Suprapubic skin (tissue), 4 donors: ENCODE measurements around the gene XRRA1. TPM values are rescaled to one million over a fixed set of nuclear protein-coding genes. Genes with fewer than 3 reads are reported as not detected.

Experiments
- DNase-seq, 2 donors: peaks; one replicate each; pipeline ENCODE4 v3.0.0-alpha.2; 2019; ENCODE audit warnings: low spot score in 2 of 2
- H3K27ac ChIP-seq: fragments of 200-600 bp; sonication (generic); one replicate; pipeline ENCODE4 v1.5.1; 2019
- H3K27me3 ChIP-seq: fragments of 200-600 bp; sonication (generic); one replicate; pipeline ENCODE4 v1.5.1; 2019
- H3K36me3 ChIP-seq: fragments of 200-600 bp; sonication (generic); one replicate; pipeline ENCODE4 v1.5.1; 2019
- H3K4me1 ChIP-seq: fragments of 200-600 bp; sonication (generic); one replicate; pipeline ENCODE4 v1.5.1; 2019
- H3K4me3 ChIP-seq: fragments of 200-600 bp; sonication (generic); one replicate; pipeline ENCODE4 v1.5.1; 2019; ENCODE audit warnings: mild to moderate bottlenecking
- H3K9me3 ChIP-seq: fragments of 200-600 bp; sonication (generic); one replicate; pipeline ENCODE4 v1.5.1; 2019
- CTCF ChIP-seq, 2 donors: fragments of 200-600 bp in 1 of 2; fragments of 450-650 bp in 1 of 2; sonication (generic) in 1 of 2; IDR thresholded peaks; one replicate each; pipeline ENCODE4 v1.5.1; 2016 to 2019; ENCODE audit warnings: antibody characterized with exemption in 2 of 2, mild to moderate bottlenecking in 1 of 2, moderate library complexity in 1 of 2
- EP300 ChIP-seq: sonication (generic); formaldehyde crosslinking; IDR thresholded peaks from one replicate; pipeline ENCODE4 v1.6.1; 2017; ENCODE audit warnings: antibody characterized with exemption
- POLR2A ChIP-seq, 2 donors: fragments of 450-650 bp; IDR thresholded peaks; one replicate each; pipeline ENCODE4 v1.6.1; 2017; ENCODE audit warnings: antibody characterized with exemption in 2 of 2, mild to moderate bottlenecking in 2 of 2, moderate library complexity in 2 of 2
- POLR2AphosphoS5 ChIP-seq, 3 donors: sonication (generic); formaldehyde crosslinking; IDR thresholded peaks; one replicate each; pipeline ENCODE4 v1.6.1; 2017; ENCODE audit warnings: antibody characterized with exemption in 3 of 3
- WGBS: methylation state at CpG from one replicate; pipeline ENCODE4 v1.1.5; 2018; 5-methylcytosine and 5-hydroxymethylcytosine counted together
- total RNA-seq, 4 donors: library from RNA; depleted of rRNA; stranded (reverse); fragments of >200 nt; gene quantifications; one replicate each; pipeline ENCODE4 v1.1.0, GENCODE V29; 2016

The XRRA1 gene
- total RNA-seq, 4 donors from 2014 or later, result 10.5 to 17.4 (median 13.7) TPM

DNA sequence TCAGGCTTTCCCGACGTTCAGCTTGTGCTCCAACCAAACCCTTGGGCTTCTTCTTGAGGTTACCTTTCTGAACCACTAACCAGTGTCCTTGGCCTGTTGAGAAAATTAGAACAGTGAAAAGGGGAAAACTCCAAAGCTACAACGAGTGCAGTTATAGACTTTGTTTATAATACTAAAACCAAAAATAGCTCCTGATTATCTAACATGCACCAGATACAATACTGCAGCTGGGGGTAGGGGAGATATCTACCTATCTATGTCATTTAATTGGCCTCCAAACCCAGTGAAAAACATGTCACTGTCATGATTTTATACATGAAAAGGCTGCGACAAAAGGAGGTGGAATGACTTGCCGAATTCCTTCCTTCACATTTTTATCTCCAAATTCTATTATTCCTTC, 11.9 kb downstream of the XRRA1 start:
- 89% methylated on average over 5 of the region's 5 CpGs for WGBS
- Histone ChIP-seq H3K9me3 (no peaks in the 10 kb centered on the region), H3K36me3 (peaks cover 67% of the 10 kb centered on the region), H3K4me3 (no peak overlapping the region), H3K4me1 (no peaks in the 10 kb centered on the region), H3K27ac (no peak overlapping the region), H3K27me3 (no peaks in the 10 kb centered on the region)
- TF ChIP-seq EP300 (no peak), POLR2AphosphoS5 (IDR thresholded peaks at IDR 0.05) (no peak)
- no peak for DNase-seq

DNA sequence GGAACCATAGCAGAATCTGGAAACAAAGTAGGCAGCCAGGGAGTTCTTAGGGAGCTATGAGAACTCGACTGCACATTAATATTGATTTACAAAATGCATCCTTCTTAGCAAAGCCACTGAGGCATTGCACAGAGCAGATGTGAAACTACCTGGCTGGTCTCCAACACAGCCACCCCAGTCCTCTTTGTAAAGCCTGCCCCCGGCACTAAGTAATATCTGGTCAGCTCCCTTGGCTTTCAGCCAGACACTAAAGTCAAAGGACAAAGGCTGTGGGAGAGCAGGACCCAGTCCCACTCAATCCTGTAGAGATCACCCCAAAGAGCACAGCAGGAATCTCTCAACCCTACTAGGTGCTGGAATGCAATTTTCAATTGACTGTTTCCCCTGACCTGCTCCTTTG, 12.8 kb downstream of the XRRA1 start:
- 71% methylated on average over 2 of the region's 2 CpGs for WGBS
- Histone ChIP-seq H3K27ac (no peak overlapping the region), H3K27me3 (no peaks in the 10 kb centered on the region), H3K4me3 (no peak overlapping the region), H3K9me3 (no peaks in the 10 kb centered on the region), H3K36me3 (peaks cover 68% of the 10 kb centered on the region), H3K4me1 (no peaks in the 10 kb centered on the region)
- TF ChIP-seq EP300, result no peak
- TF ChIP-seq CTCF (IDR thresholded peaks at IDR 0.05), result no peak
- DNase-seq, result no peak

GRCh38 chr11:74935285-74935684, 13.6 kb downstream of the XRRA1 start:
- 44% methylated on average over 2 of the region's 2 CpGs for WGBS
- peaks cover 62% of the 10 kb centered on the region for H3K36me3 ChIP-seq
- no peaks in the 10 kb centered on the region for H3K9me3 ChIP-seq
- no peaks in the 10 kb centered on the region for H3K27me3 ChIP-seq
- no peaks in the 10 kb centered on the region for H3K4me1 ChIP-seq
- no peak for DNase-seq
- no peak overlapping the region for H3K27ac ChIP-seq
- H3K4me3 ChIP-seq, result no peak overlapping the region
- TF ChIP-seq POLR2A (IDR thresholded peaks at IDR 0.05) (no peak), CTCF (IDR thresholded peaks at IDR 0.05) (no peak), EP300 (no peak), POLR2AphosphoS5 (IDR thresholded peaks at IDR 0.05) (no peak)

DNA sequence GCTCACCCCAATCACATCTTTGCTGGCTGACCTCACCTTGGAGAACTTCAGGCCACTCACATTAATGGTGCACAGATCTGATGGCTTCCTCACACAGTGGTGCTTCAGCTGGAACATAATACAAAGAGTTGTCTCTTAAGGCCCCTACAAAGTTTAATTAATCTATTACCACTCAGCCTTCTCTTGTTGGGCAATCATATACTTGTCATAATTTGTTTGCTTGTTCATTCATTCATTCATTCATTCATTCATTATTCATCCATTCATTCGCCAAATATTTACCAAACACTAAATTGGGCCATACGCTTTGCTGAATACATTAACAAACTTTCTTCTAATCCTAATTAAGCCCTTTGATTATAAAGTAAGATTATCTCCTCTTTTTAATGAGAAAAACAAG, 15.1 kb downstream of the XRRA1 start:
- H3K4me3 ChIP-seq, result no peak overlapping the region
- H3K27ac ChIP-seq, result no peak overlapping the region
- no peaks in the 10 kb centered on the region for H3K4me1 ChIP-seq
- H3K27me3 ChIP-seq, result no peaks in the 10 kb centered on the region
- 98% methylated on average over 2 of the region's 2 CpGs for WGBS
- H3K9me3 ChIP-seq, result no peaks in the 10 kb centered on the region
- no peak for DNase-seq
- TF ChIP-seq POLR2A (IDR thresholded peaks at IDR 0.05), result no peak
- TF ChIP-seq CTCF (IDR thresholded peaks at IDR 0.05), result no peak
- TF ChIP-seq POLR2AphosphoS5 (IDR thresholded peaks at IDR 0.05), result no peak
- no peak for TF ChIP-seq EP300
- peaks cover 52% of the 10 kb centered on the region for H3K36me3 ChIP-seq

DNA sequence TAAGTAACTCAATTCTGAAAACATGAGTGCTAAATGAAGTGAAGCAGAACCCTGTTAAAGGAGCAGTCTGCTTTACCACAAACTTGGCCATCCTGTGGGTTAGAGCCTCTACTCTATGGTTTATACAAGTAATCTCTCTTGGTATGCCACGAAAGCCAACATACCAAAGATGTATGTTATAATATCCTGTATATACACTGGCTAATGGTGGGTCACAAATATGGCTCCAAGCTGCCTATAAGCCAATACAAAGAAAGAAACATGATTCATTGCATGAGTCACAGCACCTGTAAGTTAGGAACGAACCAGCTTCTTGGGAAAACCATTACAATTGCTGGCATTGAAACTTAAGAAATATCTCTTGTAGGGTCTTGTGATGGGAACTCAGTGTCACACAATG, 16.1 kb downstream of the XRRA1 start:
- Histone ChIP-seq H3K4me1 (no peaks in the 10 kb centered on the region), H3K36me3 (peaks cover 57% of the 10 kb centered on the region), H3K9me3 (no peaks in the 10 kb centered on the region), H3K27ac (no peak overlapping the region), H3K4me3 (no peak overlapping the region), H3K27me3 (no peaks in the 10 kb centered on the region)
- DNase-seq, result no peak
- 79% methylated on average over 2 of the region's 2 CpGs for WGBS
- TF ChIP-seq POLR2AphosphoS5 (IDR thresholded peaks at IDR 0.05), result no peak
- TF ChIP-seq POLR2A (IDR thresholded peaks at IDR 0.05), result no peak
- TF ChIP-seq EP300, result no peak
- TF ChIP-seq CTCF (IDR thresholded peaks at IDR 0.05), result no peak

GRCh38 chr11:74932169-74932568, 16.7 kb downstream of the XRRA1 start:
- Histone ChIP-seq H3K4me1 (no peaks in the 10 kb centered on the region), H3K27ac (no peak overlapping the region), H3K36me3 (peaks cover 56% of the 10 kb centered on the region), H3K4me3 (no peak overlapping the region), H3K27me3 (no peaks in the 10 kb centered on the region), H3K9me3 (no peaks in the 10 kb centered on the region)
- no peak for TF ChIP-seq POLR2AphosphoS5 (IDR thresholded peaks at IDR 0.05)
- no peak for TF ChIP-seq POLR2A (IDR thresholded peaks at IDR 0.05)
- TF ChIP-seq EP300, result no peak
- no peak for TF ChIP-seq CTCF (IDR thresholded peaks at IDR 0.05)
- WGBS, result 81% methylated on average over 5 of the region's 5 CpGs
- DNase-seq, result no peak
